ENCODE results near the gene DCLK3. TPM values are rescaled to one million over a fixed set of nuclear protein-coding genes. Genes with fewer than 3 reads are reported as not detected.

Gene DCLK3
- total and polyA plus RNA-seq, 2 of the 4 experiments (the other 2 are of a cell fraction), result not detected

DNA sequence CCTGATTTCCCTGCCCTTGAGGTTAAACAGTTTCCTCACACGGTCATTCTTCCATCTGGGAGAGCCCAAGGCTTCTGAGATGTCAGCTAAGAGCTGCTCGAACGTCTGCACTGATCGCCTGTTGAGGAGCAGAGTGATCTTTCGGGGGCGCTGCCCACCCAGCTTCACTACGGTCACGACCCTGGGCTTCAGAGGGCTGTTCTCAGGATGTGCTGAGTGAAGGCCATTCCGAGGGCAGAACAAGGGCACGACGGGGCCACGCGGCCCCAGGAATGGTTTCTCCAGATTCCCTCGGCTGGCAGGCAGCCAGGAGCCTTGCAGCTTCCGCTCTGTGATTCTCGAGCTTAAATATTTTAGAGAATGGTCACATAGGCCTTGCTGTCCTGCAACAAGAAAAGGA, 25.7 kb downstream of the DCLK3 start:
- DNase-seq (no peak), ATAC-seq (ENCODE audit: low read depth) (no peak)
- no peaks in the 10 kb centered on the region for H4K20me1 ChIP-seq (ENCODE audit: insufficient read depth, low read length)
- BruUV-seq (replicated peaks), result no TSS peak
- peaks cover 7% of the 10 kb centered on the region for H3K27me3 ChIP-seq (ENCODE audit: control insufficient read depth, insufficient read depth, low read length)
- no peak overlapping the region for H4K5ac ChIP-seq (ENCODE audit: low read depth, low read length)
- H3K9me3 ChIP-seq (ENCODE audit: control insufficient read depth, insufficient read depth, low read length), result no peaks in the 10 kb centered on the region
- no peak overlapping the region for H4K8ac ChIP-seq (ENCODE audit: low read depth in 2 of 2, low read length in 2 of 2)
- ChIA-PET CTCF (interaction anchor here (1.0 kb wide), 1 partner anchor 32 kb away, joined by 3 read pairs; no protein-coding TSS in a partner anchor), POLR2A (ENCODE audit: unreplicated experiment) (interaction anchor here (0.7 kb wide), 1 partner anchor 254 kb away, joined by 3 read pairs; the partner anchor contains the start of gene EPM2AIP1)
- intact Hi-C loops (cut with micrococcal nuclease), result no loop called here
- no peak overlapping the region for H2BK5ac ChIP-seq (ENCODE audit: low read depth, low read length, poor library complexity, severe bottlenecking)
- H3K23ac ChIP-seq (ENCODE audit: low read depth, low read length), result no peak overlapping the region
- no peak for TF ChIP-seq MAZ (IDR thresholded peaks at IDR 0.05; ENCODE audit: borderline replicate concordance, low read depth, low read length)
- dilution Hi-C loops (cut with HindIII; ENCODE audit: low sequenced_read_pairs, unreplicated experiment), result no loop called here
- H3K79me1 ChIP-seq (ENCODE audit: low read depth in 1 of 2, low read length in 2 of 2), result no peaks in the 10 kb centered on the region
- no peak overlapping the region for H3K4me3 ChIP-seq (ENCODE audit: insufficient read depth, low read depth, low read length)
- no peak overlapping the region for H2BK20ac ChIP-seq (ENCODE audit: low read depth, low read length)
- H4K91ac ChIP-seq (ENCODE audit: insufficient read depth, low read depth, low read length), result no peak overlapping the region
- no peaks in the 10 kb centered on the region for H3K36me3 ChIP-seq (ENCODE audit: control insufficient read depth, insufficient read depth, low read length)
- WGBS, 2 experiments (ENCODE audit: extremely low coverage in 2 of 2, insufficient read length in 1 of 2), result 18% methylated on average over 6 of the region's 16 CpGs; no CpG with 5 or more reads in 1 of the 2 experiments
- no peak overlapping the region for H3K14ac ChIP-seq (replicated peaks; ENCODE audit: low read depth, low read length)
- H3K4ac ChIP-seq (ENCODE audit: low read depth, low read length), result no peak overlapping the region
- no peak overlapping the region for H2BK15ac ChIP-seq (ENCODE audit: low read depth, low read length)
- H2BK120ac ChIP-seq (ENCODE audit: low read depth, low read length), result no peak overlapping the region
- H3K27ac ChIP-seq (ENCODE audit: insufficient read depth, low read length), result no peak overlapping the region
- no peak overlapping the region for H3K18ac ChIP-seq (ENCODE audit: low read depth, low read length)
- no peaks in the 10 kb centered on the region for H3K9me1 ChIP-seq (ENCODE audit: insufficient read depth, low read length)
- H2AFZ ChIP-seq (replicated peaks; ENCODE audit: low read length, poor library complexity), result peak overlapping the region; percentile 40
- no peak overlapping the region for H3K56ac ChIP-seq (ENCODE audit: extremely low read depth, insufficient read depth, low read length)
- in situ Hi-C loops (cut with MboI; ENCODE audit: low sequenced_read_pairs), result loop anchor here (25.0 kb wide), 1 partner anchor 474 kb away; no protein-coding TSS in a partner anchor
- no peak overlapping the region for H2AK5ac ChIP-seq (ENCODE audit: low read depth, low read length)
- no peak overlapping the region for H3K4me2 ChIP-seq (ENCODE audit: low read depth, low read length)
- H3K4me1 ChIP-seq (ENCODE audit: control insufficient read depth, insufficient read depth, low read length), result no peaks in the 10 kb centered on the region
- no peak overlapping the region for H3K9ac ChIP-seq (ENCODE audit: low read depth, low read length)
- H2AK9ac ChIP-seq (replicated peaks; ENCODE audit: low read depth, low read length, poor library complexity), result no peak overlapping the region
